Uterus (tissue), 2 donors: Measurements from ENCODE around the gene MEGF10.

Source experiments
- CTCF ChIP-seq, 4 experiments: fragments of 200-600 bp in 2 of 4; fragments of 450-650 bp in 2 of 4; sonication (generic) in 2 of 4; IDR thresholded peaks; one replicate each; pipeline ENCODE4 v1.5.1; 2016 to 2019; ENCODE audit warnings: antibody characterized with exemption in 4 of 4, mild to moderate bottlenecking in 2 of 4, moderate library complexity in 1 of 4
- POLR2A ChIP-seq, 2 donors: fragments of 450-650 bp; IDR thresholded peaks; one replicate each; pipeline ENCODE4 v1.6.1; 2016; ENCODE audit warnings: antibody characterized with exemption in 2 of 2, mild to moderate bottlenecking in 1 of 2, moderate library complexity in 1 of 2

DNA sequence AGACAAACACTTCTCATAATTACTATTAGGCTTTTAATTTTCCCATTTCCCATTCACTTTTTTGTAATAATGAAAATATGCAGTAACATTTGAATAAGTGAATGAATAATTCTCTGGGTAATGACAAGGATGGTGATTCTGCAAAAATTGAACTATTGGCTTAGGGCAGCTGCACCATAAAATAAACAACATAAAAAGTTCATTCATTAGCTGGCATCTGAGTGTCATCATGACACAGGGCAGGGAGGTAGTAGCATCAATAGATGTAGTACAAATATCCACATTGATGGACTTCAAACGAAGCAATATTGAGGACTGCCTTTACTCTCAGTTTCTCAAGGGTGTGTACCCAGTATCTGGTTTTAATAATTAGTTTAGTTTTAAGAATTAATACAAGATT lies 4.9 kb downstream of the MEGF10 start:
- TF ChIP-seq CTCF (IDR thresholded peaks at IDR 0.05) (no peak), POLR2A (IDR thresholded peaks at IDR 0.05) (no peak)
